Prostate gland (tissue), 2 donors: ENCODE measurements around the gene IRF2BP1.
A peak's percentile ranks its signal among the peaks of the same experiment; 100 is the strongest.

Experiments used
- CTCF ChIP-seq, 4 experiments: fragments of 200-600 bp in 2 of 4; fragments of 450-650 bp in 2 of 4; sonication (generic) in 2 of 4; IDR thresholded peaks; 1 replicate in 3 of 4; 2 replicates in 1 of 4; pipeline ENCODE4 v1.5.1; 2016 to 2019; ENCODE audit warnings: antibody characterized with exemption in 4 of 4, mild to moderate bottlenecking in 2 of 4, moderate library complexity in 2 of 4
- POLR2A ChIP-seq: fragments of 450-650 bp; IDR thresholded peaks from one replicate; pipeline ENCODE4 v1.6.1; 2016; ENCODE audit warnings: antibody characterized with exemption, mild to moderate bottlenecking
- POLR2AphosphoS5 ChIP-seq: sonication (generic); formaldehyde crosslinking; IDR thresholded peaks from one replicate; pipeline ENCODE4 v1.6.1; 2017; ENCODE audit warnings: antibody characterized with exemption

GRCh38 chr19:45878043-45878794 is 7.7 kb downstream of the IRF2BP1 start:
- no peak for TF ChIP-seq CTCF (IDR thresholded peaks at IDR 0.05)
- TF ChIP-seq POLR2A: peak; percentile 16
- TF ChIP-seq POLR2AphosphoS5: peak; percentile 8
